Neural cell (in vitro differentiated cells): ENCODE measurements around the gene HS3ST3A1. TPM values are rescaled to one million over a fixed set of nuclear protein-coding genes. Genes with fewer than 3 reads are reported as not detected.

Experiments used
- H2AFZ ChIP-seq: fragments of 200-600, 300-800 bp; sonication (generic), shearing (Covaris generic); 2 replicates; pipeline ENCODE4 v1.6.0; 2014; ENCODE audit warnings: low read depth, mild to moderate bottlenecking, antibody characterized with exemption, low read length, moderate library complexity
- H3F3A ChIP-seq: fragments of 200-600 bp; shearing (Covaris generic); 2 replicates; pipeline ENCODE4 v1.6.1; 2016; ENCODE audit warnings: mild to moderate bottlenecking, moderate library complexity, mixed read lengths, antibody characterized with exemption, low read length; ENCODE audit not compliant: insufficient read depth, poor library complexity, severe bottlenecking
- H3K27ac ChIP-seq: fragments of 200-600, 300-800 bp; sonication (generic), shearing (Covaris generic); 2 replicates; pipeline ENCODE4 v1.5.1; 2014; ENCODE audit warnings: mild to moderate bottlenecking, low read length, moderate library complexity
- H3K27me3 ChIP-seq: fragments of 300-800, 200-600 bp; sonication (generic), shearing (Covaris generic); 2 replicates; pipeline ENCODE4 v1.6.0; 2014; ENCODE audit warnings: mild to moderate bottlenecking, low read depth, low read length, moderate library complexity; ENCODE audit not compliant: insufficient read depth
- H3K36me3 ChIP-seq: fragments of 300-800, 200-600 bp; sonication (generic), shearing (Covaris generic); 2 replicates; pipeline ENCODE4 v1.5.1; 2014; ENCODE audit warnings: mild to moderate bottlenecking, antibody characterized with exemption, low read length, moderate library complexity; ENCODE audit not compliant: insufficient read depth
- H3K4me2 ChIP-seq: fragments of 300-800, 200-600 bp; sonication (generic), shearing (Covaris generic); 2 replicates; pipeline ENCODE4 v1.6.0; 2014; ENCODE audit warnings: mild to moderate bottlenecking, low read length
- H3K4me3 ChIP-seq: fragments of 300-800, 200-600 bp; sonication (generic), shearing (Covaris generic); 2 replicates; pipeline ENCODE4 v1.5.1; 2014; ENCODE audit warnings: mild to moderate bottlenecking, low read length, moderate library complexity
- H3K79me2 ChIP-seq: fragments of 200-600 bp; shearing (Covaris generic); replicated peaks from 2 replicates; pipeline ENCODE4 v1.6.0; 2014; ENCODE audit warnings: mild to moderate bottlenecking, low read length, moderate library complexity; ENCODE audit not compliant: insufficient read depth
- H3K9ac ChIP-seq: fragments of 300-800, 200-600 bp; sonication (generic), shearing (Covaris generic); 2 replicates; pipeline ENCODE4 v1.6.1; 2016; ENCODE audit warnings: mild to moderate bottlenecking, low read length, mixed read lengths
- H3K9me2 ChIP-seq: fragments of 200-600 bp; shearing (Covaris generic); 2 replicates; pipeline ENCODE4 v1.6.1; 2016; ENCODE audit warnings: mild to moderate bottlenecking, low read length, mixed read lengths; ENCODE audit not compliant: insufficient read depth
- H3K9me3 ChIP-seq: fragments of 200-600, 300-800 bp; sonication (generic), shearing (Covaris generic); 2 replicates; pipeline ENCODE4 v1.6.1; 2016; ENCODE audit warnings: mild to moderate bottlenecking, mixed run types, low read length, moderate library complexity, mixed read lengths
- H4K20me1 ChIP-seq: fragments of 200-600 bp; shearing (Covaris generic); 2 replicates; pipeline ENCODE4 v1.6.1; 2016; ENCODE audit warnings: mild to moderate bottlenecking, mixed run types; ENCODE audit not compliant: insufficient read depth
- CTCF ChIP-seq: fragments of 450-650 bp; IDR thresholded peaks from 2 replicates; pipeline ENCODE4 v1.5.1; 2014; ENCODE audit warnings: antibody characterized with exemption, mild to moderate bottlenecking, moderate library complexity; ENCODE audit not compliant: poor library complexity, severe bottlenecking
- EP300 ChIP-seq: fragments of 450-650 bp; conservative IDR thresholded peaks from 2 replicates; pipeline ENCODE4 v1.6.1; 2014; ENCODE audit warnings: antibody characterized with exemption, mild to moderate bottlenecking, moderate library complexity; ENCODE audit not compliant: poor library complexity, severe bottlenecking
- EZH2 ChIP-seq: fragments of 200-600, 300-800 bp; shearing (Covaris generic), sonication (generic); IDR thresholded peaks from 2 replicates; pipeline ENCODE4 v1.6.1; 2014; ENCODE audit warnings: antibody characterized with exemption, low read length, borderline replicate concordance, mild to moderate bottlenecking; ENCODE audit not compliant: insufficient read depth, poor library complexity, severe bottlenecking
- MXI1 ChIP-seq: fragments of 450-650 bp; conservative IDR thresholded peaks from 2 replicates; pipeline ENCODE4 v1.6.1; 2014; ENCODE audit warnings: antibody characterized with exemption, mild to moderate bottlenecking; ENCODE audit not compliant: poor library complexity, severe bottlenecking
- POLR2AphosphoS5 ChIP-seq: IDR thresholded peaks from 2 replicates; pipeline ENCODE4 v1.6.1; 2012
- RAD21 ChIP-seq: fragments of 450-650 bp; conservative IDR thresholded peaks from 2 replicates; pipeline ENCODE4 v1.6.1; 2014; ENCODE audit warnings: antibody characterized with exemption, mild to moderate bottlenecking, moderate library complexity
- REST ChIP-seq: IDR thresholded peaks from 2 replicates; pipeline ENCODE4 v1.6.1; 2012; ENCODE audit warnings: borderline replicate concordance
- SMC3 ChIP-seq: fragments of 450-650 bp; conservative IDR thresholded peaks from 2 replicates; pipeline ENCODE4 v1.6.1; 2014; ENCODE audit warnings: antibody characterized with exemption, mild to moderate bottlenecking, moderate library complexity; ENCODE audit not compliant: poor library complexity
- TAF1 ChIP-seq: IDR thresholded peaks from 2 replicates; pipeline ENCODE4 v1.6.1; 2012; ENCODE audit warnings: low read depth
- polyA plus RNA-seq: library from polyadenylated mRNA; depleted of rRNA; stranded (reverse); fragments of >200 nt; gene quantifications from 2 replicates; pipeline ENCODE4 v1.2.3, GENCODE V29; 2014

Gene HS3ST3A1
- polyA plus RNA-seq, 1 donor from 2014 or later = 0.56 TPM

GRCh38 chr17:13513039-13513405 lies 88.7 kb downstream of the HS3ST3A1 start:
- Histone ChIP-seq H3K9me3 (no peaks in the 10 kb centered on the region), H3K79me2 (no peaks in the 10 kb centered on the region), H3K9me2 (no peaks in the 10 kb centered on the region), H2AFZ (no peak overlapping the region), H3F3A (no peaks in the 10 kb centered on the region), H3K27ac (no peak overlapping the region), H4K20me1 (no peaks in the 10 kb centered on the region), H3K9ac (no peak overlapping the region), H3K4me3 (no peak overlapping the region), H3K27me3 (no peaks in the 10 kb centered on the region), H3K4me2 (no peak overlapping the region), H3K36me3 (no peaks in the 10 kb centered on the region)
- no peak for TF ChIP-seq RAD21
- TF ChIP-seq POLR2AphosphoS5 = no peak
- TF ChIP-seq TAF1 = no peak
- TF ChIP-seq CTCF = no peak
- TF ChIP-seq MXI1 = no peak
- TF ChIP-seq REST = no peak

- Histone ChIP-seq H3K27ac (no peak overlapping the region), H2AFZ (no peak overlapping the region), H3K4me3 (no peak overlapping the region), H3K9me3 (no peaks in the 10 kb centered on the region), H3F3A (no peaks in the 10 kb centered on the region), H3K4me2 (no peak overlapping the region), H3K9ac (no peak overlapping the region), H3K27me3 (no peaks in the 10 kb centered on the region), H3K36me3 (no peaks in the 10 kb centered on the region), H3K9me2 (no peaks in the 10 kb centered on the region), H3K79me2 (no peaks in the 10 kb centered on the region), H4K20me1 (no peaks in the 10 kb centered on the region)
- no peak for TF ChIP-seq EZH2
- TF ChIP-seq EP300 = no peak
- TF ChIP-seq SMC3 = no peak
- no peak for TF ChIP-seq CTCF
- TF ChIP-seq MXI1 = no peak
- TF ChIP-seq POLR2AphosphoS5 = no peak
- TF ChIP-seq REST = no peak
- no peak for TF ChIP-seq RAD21
- no peak for TF ChIP-seq TAF1
These were observed 91.7 kb downstream of the HS3ST3A1 start for GRCh38 chr17:13510062-13510461.
